Esophagus (tissue), 2 donors: ENCODE results near the gene PAPOLA. TPM values are rescaled to one million over a fixed set of nuclear protein-coding genes. Genes with fewer than 3 reads are reported as not detected.

ENCODE experiments used
- H3K27ac ChIP-seq, 2 donors: one replicate each; pipeline ENCODE4 v1.5.1; 2013; ENCODE audit warnings: low read depth in 2 of 2, mild to moderate bottlenecking in 2 of 2, inconsistent platforms in 1 of 2, low read length in 1 of 2, moderate library complexity in 1 of 2
- H3K27me3 ChIP-seq, 2 donors: one replicate each; pipeline ENCODE4 v1.6.1; 2013; ENCODE audit warnings: low read length in 2 of 2, control low read depth in 1 of 2, mild to moderate bottlenecking in 1 of 2; ENCODE audit not compliant: insufficient read depth in 2 of 2, control insufficient read depth in 1 of 2
- H3K36me3 ChIP-seq, 2 donors: one replicate each; pipeline ENCODE4 v1.6.1; 2013; ENCODE audit warnings: low read length in 1 of 2; ENCODE audit not compliant: control insufficient read depth in 2 of 2, insufficient read depth in 2 of 2
- H3K4me1 ChIP-seq, 2 donors: one replicate each; pipeline ENCODE4 v1.6.1; 2013; ENCODE audit warnings: low read length in 1 of 2; ENCODE audit not compliant: control insufficient read depth in 2 of 2, insufficient read depth in 2 of 2
- H3K4me3 ChIP-seq, 2 donors: one replicate each; pipeline ENCODE4 v1.5.1; 2013; ENCODE audit warnings: low read length in 2 of 2, mild to moderate bottlenecking in 2 of 2, low read depth in 1 of 2, moderate library complexity in 1 of 2
- H3K9me3 ChIP-seq, 2 donors: one replicate each; pipeline ENCODE4 v1.6.1; 2013; ENCODE audit warnings: mild to moderate bottlenecking in 2 of 2, low read depth in 1 of 2, low read length in 1 of 2, moderate library complexity in 1 of 2; ENCODE audit not compliant: control insufficient read depth in 2 of 2, insufficient read depth in 1 of 2
- WGBS, 2 donors: extraction: QIAGEN DNeasy Blood & Tissue Kit; methylation state at CpG; one replicate each; pipeline ENCODE4 v1.1.7; 2013; 5-methylcytosine and 5-hydroxymethylcytosine counted together
- polyA plus RNA-seq, 2 donors: library from polyadenylated mRNA; stranded (reverse); fragments of 200-250 nt; gene quantifications; one replicate each; pipeline ENCODE4 v1.2.3, GENCODE V29; 2013
- donor health status: healthy with polysubstance abuse.
- donor health status: Bipolar disorder and iron deficiency.

The PAPOLA gene
- polyA plus RNA-seq, 2 donors, result 43.5 to 57.5 TPM

- Histone ChIP-seq H3K27me3 (no peaks in the 10 kb centered on the region), H3K9me3 (no peaks in the 10 kb centered on the region), H3K36me3 (no peaks in the 10 kb centered on the region), H3K4me1 (peaks cover 0 to 2% of the 10 kb centered on the region in 2 donors), H3K4me3 (no peak overlapping the region), H3K27ac (no peak overlapping the region)
- WGBS, 2 donors, result 73 to 86% methylated on average over 6 of the region's 6 CpGs
These were observed 24.1 kb upstream of the PAPOLA start for GRCh38 chr14:96478119-96478518.

GRCh38 chr14:96479435-96480146 is 22.6 kb upstream of the PAPOLA start:
- Histone ChIP-seq H3K4me3 (no peak overlapping the region), H3K9me3 (no peaks in the 10 kb centered on the region), H3K4me1 (peaks cover 0 to 2% of the 10 kb centered on the region in 2 donors), H3K36me3 (no peaks in the 10 kb centered on the region), H3K27me3 (no peaks in the 10 kb centered on the region), H3K27ac (no peak overlapping the region)
- 87 to 89% methylated on average over 10 of the region's 10 CpGs for WGBS, 2 donors

GRCh38 chr14:96481731-96482314 is 20.4 kb upstream of the PAPOLA start:
- no peak overlapping the region for H3K4me3 ChIP-seq
- no peaks in the 10 kb centered on the region for H3K27me3 ChIP-seq
- H3K27ac ChIP-seq, result no peak overlapping the region
- WGBS, 2 donors, result 72 to 76% methylated on average over 4 of the region's 4 CpGs
- no peaks in the 10 kb centered on the region for H3K36me3 ChIP-seq
- no peaks in the 10 kb centered on the region for H3K9me3 ChIP-seq
- peaks cover 0 to 2% of the 10 kb centered on the region in 2 donors for H3K4me1 ChIP-seq

- H3K36me3 ChIP-seq, result no peaks in the 10 kb centered on the region
- WGBS, 2 donors, result 85 to 87% methylated on average over 10 of the region's 10 CpGs
- no peaks in the 10 kb centered on the region for H3K27me3 ChIP-seq
- no peak overlapping the region for H3K4me3 ChIP-seq
- no peaks in the 10 kb centered on the region for H3K9me3 ChIP-seq
- no peak overlapping the region for H3K27ac ChIP-seq
- peaks cover 0 to 2% of the 10 kb centered on the region in 2 donors for H3K4me1 ChIP-seq
These were observed 19.2 kb upstream of the PAPOLA start for GRCh38 chr14:96482986-96483385.

GRCh38 chr14:96484399-96484798 is 17.8 kb upstream of the PAPOLA start:
- no peaks in the 10 kb centered on the region for H3K36me3 ChIP-seq
- peaks cover 0 to 2% of the 10 kb centered on the region in 2 donors for H3K4me1 ChIP-seq
- H3K4me3 ChIP-seq, result no peak overlapping the region
- no peak overlapping the region for H3K27ac ChIP-seq
- no peaks in the 10 kb centered on the region for H3K27me3 ChIP-seq
- no peaks in the 10 kb centered on the region for H3K9me3 ChIP-seq

GRCh38 chr14:96486705-96487104 is 15.5 kb upstream of the PAPOLA start:
- no peaks in the 10 kb centered on the region for H3K27me3 ChIP-seq
- no peaks in the 10 kb centered on the region for H3K9me3 ChIP-seq
- no peaks in the 10 kb centered on the region for H3K4me1 ChIP-seq
- no peaks in the 10 kb centered on the region for H3K36me3 ChIP-seq
- 74 to 77% methylated on average over 4 of the region's 4 CpGs for WGBS, 2 donors
- no peak overlapping the region for H3K27ac ChIP-seq
- no peak overlapping the region for H3K4me3 ChIP-seq

- 84 to 88% methylated on average over 4 of the region's 4 CpGs for WGBS, 2 donors
- H3K4me1 ChIP-seq, result no peaks in the 10 kb centered on the region
- no peak overlapping the region for H3K27ac ChIP-seq
- H3K27me3 ChIP-seq, result no peaks in the 10 kb centered on the region
- no peaks in the 10 kb centered on the region for H3K36me3 ChIP-seq
- H3K4me3 ChIP-seq, result no peak overlapping the region
- H3K9me3 ChIP-seq, result no peaks in the 10 kb centered on the region
These were observed 12.9 kb upstream of the PAPOLA start for GRCh38 chr14:96489327-96489726.

GRCh38 chr14:96493178-96493577 is 9.0 kb upstream of the PAPOLA start:
- Histone ChIP-seq H3K9me3 (no peaks in the 10 kb centered on the region), H3K4me3 (no peak overlapping the region), H3K27me3 (no peaks in the 10 kb centered on the region), H3K27ac (no peak overlapping the region), H3K4me1 (no peaks in the 10 kb centered on the region), H3K36me3 (no peaks in the 10 kb centered on the region)
- 100% methylated on average over 1 of the region's 1 CpG for WGBS, 2 donors

- Histone ChIP-seq H3K9me3 (no peaks in the 10 kb centered on the region), H3K4me3 (no peak overlapping the region), H3K36me3 (no peaks in the 10 kb centered on the region), H3K27me3 (no peaks in the 10 kb centered on the region), H3K4me1 (no peaks in the 10 kb centered on the region), H3K27ac (no peak overlapping the region)
- 88 to 90% methylated on average over 3 of the region's 3 CpGs for WGBS, 2 donors
These were observed 7.9 kb upstream of the PAPOLA start for GRCh38 chr14:96494331-96494730.

GRCh38 chr14:96497087-96497486 is 5.1 kb upstream of the PAPOLA start:
- Histone ChIP-seq H3K27ac (no peak overlapping the region), H3K4me3 (no peak overlapping the region), H3K4me1 (no peaks in the 10 kb centered on the region), H3K9me3 (no peaks in the 10 kb centered on the region), H3K36me3 (no peaks in the 10 kb centered on the region), H3K27me3 (no peaks in the 10 kb centered on the region)
- 63 to 66% methylated on average over 5 of the region's 5 CpGs for WGBS, 2 donors
